DMS114 treated with DMSO at 0.1 percent for 48 hours (cell line): ENCODE results near the gene NPTN.

Experiments
- DNase-seq: peaks from one replicate; lab custom pipeline; 2025; ENCODE audit not compliant: unreplicated experiment; lab: John Stamatoyannopoulos, UW

Gene NPTN

DNA sequence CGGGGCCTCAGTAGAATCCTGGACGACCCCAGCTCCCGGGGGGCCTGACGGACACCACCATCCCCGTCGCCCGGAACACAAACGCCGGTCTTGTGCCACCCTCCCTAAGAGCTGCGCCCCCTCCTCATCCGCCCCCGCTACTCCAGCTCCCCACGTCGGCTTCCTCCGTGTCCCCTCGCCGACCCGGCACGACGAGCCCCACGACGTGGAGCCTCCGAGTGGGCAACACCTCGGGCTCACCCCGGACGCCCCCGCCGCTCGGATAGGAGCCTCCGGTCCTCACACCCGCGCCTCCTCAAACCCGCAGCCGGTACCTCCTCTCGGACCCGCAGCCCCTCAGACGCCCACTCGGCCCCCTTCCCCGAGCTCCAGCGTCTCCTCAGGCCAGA is 525 bp downstream of the NPTN start:
- DNase-seq: no peak

DNA sequence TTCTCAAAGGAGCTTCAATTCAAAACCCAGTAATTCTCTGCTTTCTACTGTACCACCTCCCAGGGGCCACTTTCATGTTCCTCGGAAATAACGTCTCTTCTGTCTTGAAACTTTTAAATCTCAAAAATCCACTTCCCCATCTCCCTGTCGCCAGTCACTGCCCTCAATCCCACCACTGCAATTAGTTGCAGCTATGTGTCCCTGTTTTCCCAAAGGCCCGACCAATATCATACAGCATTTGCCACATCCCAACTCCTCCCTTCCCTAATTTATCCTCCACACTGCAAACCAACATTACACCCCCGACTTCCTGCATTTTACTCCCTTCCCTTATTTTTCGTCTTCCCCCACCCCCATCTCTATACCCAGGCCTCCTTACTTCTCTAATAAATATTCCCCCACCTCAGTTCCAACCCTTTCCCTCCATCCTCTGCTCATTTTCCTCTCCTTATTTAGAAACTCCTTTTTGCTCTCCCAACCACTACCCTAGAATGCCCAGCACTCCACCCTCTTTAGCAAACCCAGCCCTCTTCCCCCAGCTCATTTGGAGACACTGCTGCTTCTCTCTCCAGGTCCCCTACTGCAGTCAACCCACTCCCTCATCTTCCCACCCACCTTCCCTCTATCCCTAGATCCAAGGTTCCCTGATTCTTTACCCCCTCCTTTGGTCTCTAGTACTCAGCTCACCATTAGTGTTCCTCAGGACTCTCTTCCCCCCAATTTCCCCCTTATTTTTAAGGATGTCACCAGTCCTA is 1.1 kb downstream of the NPTN start:
- DNase-seq: peak; percentile 30

DNA sequence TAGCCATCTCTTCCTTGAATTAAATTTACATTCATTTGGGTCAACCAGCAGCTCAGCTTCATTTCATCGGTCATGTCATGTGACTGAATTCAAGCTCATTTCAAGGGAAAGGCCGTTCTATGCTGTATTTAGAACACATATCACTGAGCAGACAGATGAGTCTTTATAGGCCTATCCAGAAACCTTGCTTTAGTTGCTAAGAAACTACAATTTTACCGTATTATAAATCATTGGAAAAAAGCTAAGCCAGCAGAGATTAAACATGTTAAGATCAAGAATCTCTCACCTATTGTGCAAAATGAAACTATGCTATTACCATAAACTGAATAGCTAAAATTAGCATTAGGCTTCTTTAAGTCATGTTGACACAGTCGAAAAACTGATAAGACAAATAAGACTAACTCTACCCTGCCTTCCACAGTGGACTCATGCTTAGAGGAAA is 2.2 kb downstream of the NPTN start:
- no peak for DNase-seq

DNA sequence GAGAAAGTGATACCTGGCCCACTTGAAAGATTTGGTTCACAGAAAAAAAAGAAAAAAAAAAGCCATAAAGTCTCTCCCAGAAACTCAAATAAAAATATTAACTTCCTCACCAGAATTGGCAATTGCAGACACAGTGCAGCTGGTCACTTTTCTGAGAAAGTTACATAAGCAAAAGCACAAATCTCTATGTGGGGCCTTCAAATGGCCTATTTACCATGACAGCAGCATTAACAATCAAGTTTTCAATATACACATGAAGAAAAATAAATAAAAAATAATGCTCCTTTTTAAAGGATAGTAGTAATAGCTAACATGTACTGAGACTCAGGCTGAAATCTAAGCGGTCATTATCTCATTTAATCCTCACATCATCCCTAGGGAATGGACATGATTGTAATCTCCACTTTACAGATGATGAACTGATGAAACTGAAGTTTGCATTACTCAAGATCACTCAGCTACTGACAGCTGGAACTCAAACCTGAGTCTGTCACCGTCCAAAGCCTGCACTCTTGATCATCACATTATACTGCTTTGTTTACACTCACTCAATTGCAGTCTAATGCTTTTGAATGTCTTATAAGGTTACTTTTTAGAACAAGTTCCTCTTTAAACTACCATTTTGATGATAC is 3.3 kb downstream of the NPTN start:
- no peak for DNase-seq

DNA sequence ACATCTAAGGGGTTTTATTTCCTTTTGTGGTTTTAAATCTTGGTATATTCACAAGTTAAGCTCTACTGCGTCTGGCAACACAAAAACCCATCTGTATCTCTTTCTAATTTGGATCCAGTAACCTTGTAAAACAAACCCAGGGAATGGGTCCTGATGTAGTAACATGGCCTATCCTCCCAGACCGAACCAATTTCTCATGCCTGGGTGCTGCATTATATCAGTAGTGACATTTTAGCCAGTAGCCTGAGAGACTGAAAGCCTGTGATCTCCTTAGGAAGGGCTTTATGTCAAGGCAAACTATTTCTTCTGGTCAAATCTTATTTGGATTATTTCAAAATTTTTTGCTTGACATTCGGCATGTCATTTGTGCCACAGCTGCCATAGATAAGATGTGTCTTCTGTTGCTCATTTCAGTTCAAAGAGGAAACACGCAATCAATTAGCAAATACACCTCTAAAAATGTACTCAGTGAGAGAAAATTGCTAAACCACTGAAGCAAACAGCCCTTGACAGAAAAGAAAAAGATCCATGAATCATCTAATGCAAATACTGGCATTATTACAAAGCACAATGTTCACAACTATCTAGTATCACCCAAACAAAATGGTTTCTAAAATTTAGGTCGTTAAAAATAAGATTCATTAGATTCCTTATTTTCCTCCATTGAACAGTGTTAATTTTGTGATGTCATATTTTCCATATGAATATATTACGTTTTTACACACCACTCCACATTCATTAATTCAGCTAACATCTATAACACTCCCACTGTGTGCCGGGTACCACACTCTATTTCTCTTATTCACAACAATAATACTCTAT is 4.0 kb downstream of the NPTN start:
- no peak for DNase-seq

DNA sequence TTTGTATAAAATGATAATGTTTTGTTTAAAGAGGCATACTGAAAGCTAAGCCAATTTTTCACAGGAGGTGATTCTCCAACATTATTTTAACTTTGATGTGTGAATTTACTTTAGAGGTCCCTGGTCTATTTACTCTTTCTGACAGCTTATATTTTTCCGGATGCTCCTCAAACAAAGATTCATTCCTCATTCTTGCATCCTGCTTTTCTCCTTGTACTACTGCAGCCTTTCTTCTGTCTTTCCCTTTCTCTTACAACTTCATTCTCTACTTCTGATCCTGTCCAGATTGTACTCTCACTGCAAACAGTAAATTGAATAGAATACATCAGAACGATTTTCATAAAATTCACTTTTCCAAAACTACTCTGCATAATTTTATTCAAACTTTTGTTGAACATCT is 5.1 kb downstream of the NPTN start:
- DNase-seq: no peak

DNA sequence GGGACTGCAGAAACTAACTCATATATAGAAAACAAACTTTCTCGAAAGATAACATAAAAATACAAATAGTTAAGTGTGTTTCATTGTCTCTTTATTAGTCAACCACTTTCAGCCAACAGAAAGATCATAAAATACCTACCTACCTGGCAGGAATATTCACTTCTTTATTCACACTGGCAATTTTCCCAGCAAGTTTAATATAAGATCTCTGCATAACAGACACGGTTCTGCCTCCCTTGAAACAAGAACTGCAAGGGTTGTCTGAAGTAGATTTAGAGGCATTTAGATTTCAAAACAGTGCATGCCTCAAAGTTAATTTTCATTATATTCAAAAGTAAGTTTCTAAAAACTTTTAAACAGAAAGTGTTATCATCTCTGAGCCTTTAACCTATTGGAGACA is 7.1 kb downstream of the NPTN start:
- no peak for DNase-seq

DNA sequence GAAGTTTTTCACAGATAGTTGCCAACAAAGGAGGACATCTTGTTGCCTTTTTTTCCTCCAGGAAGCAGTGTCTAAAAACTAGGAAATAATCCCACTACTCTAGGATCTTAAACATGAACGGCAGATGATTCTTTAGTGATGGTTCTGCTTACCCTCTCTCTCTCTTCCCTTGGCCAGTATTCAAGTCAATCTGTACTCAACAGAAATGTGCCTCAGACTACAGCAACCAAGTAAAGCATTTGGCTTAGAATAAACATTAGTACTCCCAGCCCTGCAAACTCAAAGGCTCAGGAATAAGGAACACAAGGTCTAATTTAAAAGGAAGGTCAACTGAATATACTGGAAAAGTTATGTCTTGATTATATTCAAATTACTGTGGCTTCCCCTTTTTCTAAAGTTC is 8.7 kb downstream of the NPTN start:
- no peak for DNase-seq

DNA sequence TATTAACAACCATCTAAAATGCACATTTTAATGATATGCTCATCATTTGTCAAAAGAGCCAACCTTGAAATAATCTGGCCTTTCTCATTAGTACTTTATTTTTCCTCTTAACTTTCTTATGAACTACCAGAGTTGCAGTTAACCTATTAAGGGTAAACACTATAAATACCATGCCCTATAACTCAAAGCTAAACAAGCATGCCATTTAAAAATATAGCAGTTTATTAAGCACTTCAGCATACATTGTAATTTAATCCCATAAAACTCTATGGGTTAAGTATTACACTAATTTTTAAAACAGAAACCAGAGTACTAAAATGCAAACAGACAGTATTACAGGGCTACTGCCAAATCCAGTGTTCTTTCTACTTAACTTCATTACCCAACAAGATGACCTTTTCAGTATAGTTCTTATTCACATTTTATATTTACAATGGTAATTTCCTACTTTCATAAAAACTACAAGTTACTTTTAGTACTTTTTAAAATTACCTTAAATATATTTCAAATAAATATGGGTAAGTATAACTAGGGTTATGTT is 11.8 kb downstream of the NPTN start:
- no peak for DNase-seq

DNA sequence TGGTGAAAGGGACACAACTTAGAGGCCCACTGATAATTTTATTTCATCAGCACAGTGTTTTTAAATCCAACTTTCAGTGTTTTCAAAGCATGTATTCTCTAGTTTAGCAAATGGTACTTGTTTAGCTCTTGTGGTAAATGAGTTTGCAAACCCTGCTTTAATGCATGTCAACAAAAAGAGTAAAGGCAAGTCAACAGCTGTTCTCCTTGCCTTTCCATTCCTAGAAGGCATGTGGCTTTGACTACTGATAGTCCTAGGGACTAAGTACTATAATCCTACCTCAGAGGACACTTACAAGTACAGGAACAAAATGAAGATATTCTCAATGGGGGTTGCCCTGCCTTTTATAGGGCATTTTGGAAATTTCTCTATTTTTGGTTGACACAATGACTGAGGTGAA is 13.1 kb downstream of the NPTN start:
- DNase-seq: no peak

DNA sequence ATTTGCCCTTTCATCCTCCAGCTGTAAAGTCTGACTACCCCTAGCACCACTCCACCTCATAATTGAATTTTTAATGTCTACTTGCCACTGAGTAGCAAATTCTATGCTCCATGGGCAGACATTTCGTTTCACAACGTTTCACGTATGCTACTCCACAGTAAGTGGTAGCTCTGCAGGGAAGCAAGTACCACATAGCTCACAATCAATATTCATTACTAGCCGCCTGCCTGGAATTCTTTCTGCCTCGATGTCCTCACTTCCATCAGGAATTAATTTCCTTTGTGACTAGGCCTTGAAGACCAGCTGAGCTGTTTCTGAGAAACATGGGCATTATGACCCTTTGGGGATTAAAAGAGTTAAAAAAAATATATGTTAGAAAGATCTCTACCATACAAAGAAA is 15.3 kb downstream of the NPTN start:
- no peak for DNase-seq

DNA sequence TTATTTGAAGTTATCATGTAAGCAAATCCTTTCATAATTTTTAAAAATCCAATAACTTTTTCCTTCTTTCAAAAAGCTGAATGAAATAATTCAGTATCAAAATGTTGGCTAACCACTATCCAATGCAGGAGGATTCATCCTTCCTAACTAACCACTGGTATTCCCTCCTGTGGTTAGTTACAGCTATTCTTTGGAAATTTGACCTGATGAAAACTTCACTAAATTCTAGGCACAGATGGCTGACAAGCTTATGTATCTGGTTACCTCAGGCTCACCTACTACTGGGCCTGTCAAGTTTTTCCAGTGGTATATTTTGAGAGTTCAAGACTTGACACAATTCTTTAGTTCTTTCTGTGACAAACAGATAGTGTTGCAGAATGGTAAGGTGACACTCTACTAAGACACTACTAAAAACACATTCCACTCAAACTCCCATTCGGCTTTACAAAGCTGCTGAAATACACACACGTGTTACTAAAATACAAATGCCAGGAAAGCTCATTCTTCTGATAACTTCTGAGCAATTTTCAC is 15.8 kb downstream of the NPTN start:
- DNase-seq: no peak

DNA sequence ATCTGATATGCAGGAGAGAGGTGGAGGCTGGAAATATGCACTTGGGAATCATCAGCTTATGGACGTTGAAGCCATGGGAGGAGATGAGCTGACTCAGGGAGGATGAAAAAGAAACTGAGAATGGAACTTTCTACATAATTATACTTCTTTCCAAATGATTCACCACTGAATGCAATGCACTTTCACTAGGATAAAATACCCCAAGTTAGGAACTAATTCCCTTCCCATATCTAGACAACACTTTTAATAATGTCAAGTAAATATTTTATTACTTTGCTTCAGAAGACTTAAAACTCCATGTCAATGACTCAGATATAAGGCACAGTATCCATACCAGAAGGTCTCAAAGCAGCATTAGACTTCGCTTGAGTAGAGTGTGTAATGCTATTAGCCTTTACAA is 24.2 kb downstream of the NPTN start:
- DNase-seq: no peak

DNA sequence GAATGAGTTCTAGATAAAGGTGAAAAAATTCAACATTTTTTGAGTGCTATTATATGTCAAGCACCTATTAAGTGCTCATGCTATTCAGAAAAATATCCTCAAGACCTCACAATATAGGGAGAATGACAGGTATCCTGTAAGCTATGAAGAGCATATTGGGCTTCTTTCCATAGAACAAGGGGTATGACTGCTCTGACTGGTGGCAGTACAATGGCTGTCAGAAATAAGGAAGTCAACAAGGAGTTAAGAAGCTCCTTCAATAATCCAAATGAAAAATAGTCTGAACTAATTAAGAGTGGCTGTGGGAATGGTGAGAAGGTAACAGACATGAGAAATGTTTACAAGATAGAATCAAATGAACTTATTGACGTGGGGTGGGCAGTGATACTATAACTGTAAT is 24.7 kb downstream of the NPTN start:
- DNase-seq: no peak

DNA sequence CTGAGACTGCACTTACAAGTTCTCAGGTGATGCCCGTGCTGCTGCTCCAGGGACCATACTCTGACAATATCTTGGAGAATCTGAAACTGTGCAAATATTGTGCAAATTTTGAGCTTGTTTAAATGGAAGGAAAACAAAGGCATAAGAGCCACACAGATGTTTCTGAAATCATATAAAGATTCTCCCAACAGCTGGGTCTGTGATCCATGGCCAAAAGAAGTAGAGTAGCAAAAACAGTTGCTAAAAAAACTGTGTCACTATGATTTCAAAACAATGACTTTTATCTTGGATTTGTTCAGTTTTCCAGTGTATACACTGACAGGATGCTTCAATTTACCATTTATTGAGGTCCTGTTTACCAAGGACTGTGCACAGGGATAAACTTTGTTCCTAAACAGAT is 25.3 kb downstream of the NPTN start:
- DNase-seq: no peak

DNA sequence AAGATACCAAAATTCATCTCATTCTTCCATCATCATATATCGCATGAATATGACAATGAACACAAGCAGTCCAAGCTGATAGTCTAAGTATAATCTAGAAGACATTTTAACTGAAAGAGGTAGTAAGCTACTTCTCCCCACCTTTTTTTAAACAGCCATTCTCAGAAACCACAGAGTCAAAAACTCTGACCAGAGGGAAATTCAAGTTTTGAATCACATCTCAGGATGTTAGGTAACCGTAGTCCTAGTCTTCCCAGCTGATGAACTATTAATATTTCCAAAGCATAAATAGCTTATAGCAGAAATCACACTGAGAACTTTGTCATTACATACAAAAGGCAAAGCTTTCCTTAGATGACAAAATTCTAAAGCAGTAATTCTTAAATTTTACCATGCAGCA is 25.8 kb downstream of the NPTN start:
- DNase-seq: no peak

DNA sequence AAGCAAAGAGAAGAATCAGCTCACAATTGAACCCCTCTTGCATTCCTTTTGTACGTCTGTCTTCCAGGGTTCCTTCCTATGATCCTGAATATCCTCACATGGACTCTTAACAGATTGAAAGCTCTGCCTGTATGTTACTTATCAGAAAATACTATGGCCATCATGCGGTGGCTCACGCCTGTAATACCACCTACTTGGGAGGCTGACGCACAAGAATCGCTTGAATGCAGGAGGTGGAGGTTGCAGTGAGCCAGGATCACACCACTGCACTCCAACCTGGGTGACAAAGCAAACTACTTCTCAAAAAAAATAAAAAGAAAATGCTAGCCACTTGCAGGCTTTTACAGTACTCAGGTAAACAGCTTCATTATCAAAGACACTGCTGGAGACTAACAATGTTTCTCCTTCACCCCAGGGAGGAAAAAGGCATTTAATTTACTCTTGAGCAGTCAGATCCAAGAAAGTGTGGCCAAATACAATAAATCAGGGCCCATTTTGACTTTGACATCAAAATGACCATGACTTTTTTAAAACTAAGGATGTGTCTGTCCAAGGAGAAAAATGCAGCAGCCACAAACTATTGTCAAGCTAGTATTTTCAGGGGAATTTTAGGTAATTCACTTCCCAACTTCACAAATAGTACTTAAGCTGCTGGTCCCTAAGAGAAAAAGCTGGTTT is 27.3 kb downstream of the NPTN start:
- no peak for DNase-seq

DNA sequence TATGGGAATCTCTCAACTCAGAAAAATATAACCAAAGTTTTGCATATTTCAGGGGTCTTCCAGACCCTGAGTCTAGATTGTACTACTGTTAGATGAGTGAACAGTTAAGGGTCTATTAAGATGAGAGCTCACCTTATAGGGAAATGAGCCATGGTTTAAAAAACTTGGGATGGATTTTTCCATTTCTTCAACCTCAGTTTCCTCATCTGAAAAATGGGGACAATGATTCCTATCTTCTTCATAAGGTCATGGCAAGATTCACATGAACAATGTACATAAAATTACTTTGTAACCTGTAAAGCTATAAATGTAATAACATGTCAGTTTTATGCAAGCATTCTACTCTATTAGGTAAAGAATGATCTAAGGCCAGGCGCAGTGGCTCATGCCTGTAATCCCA is 28.7 kb downstream of the NPTN start:
- no peak for DNase-seq

DNA sequence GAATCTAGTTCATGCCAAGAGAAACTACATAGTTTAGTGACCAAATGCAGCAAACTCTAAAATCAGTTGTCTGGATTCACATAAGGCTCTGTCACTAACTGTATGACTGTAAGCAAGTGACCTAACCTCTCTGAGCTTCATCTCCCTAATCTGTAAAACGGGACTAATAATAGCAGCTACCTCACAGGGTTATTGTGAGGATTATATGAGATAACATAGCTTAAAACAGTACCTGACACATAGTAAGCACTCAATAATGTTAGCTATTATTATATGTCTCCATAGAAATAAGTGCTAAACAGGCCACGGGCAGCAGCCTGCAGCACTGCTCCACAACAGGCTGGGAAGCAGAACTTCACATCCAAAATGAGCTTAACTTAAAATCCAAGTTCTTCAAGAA is 30.2 kb downstream of the NPTN start:
- DNase-seq: no peak

DNA sequence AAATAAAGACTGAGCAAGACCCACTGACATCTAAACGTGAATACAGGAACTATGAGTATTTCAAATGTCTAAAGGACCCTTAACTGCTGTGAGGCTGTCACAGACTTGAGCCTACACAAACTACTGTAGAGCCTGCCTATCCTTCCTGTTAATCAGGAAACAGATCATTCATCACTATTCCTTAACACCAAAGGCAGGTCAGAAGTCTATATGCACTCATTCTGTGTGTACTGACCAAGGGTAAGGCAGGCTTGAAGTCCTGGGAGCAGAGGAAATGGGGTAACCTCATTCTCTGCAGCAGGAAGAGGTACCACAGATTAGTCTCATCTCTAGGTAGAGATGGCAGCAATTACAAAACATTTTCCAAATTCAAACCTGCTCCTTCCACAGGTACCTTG is 30.7 kb downstream of the NPTN start:
- no peak for DNase-seq
